K562 (cell line): ENCODE results near the gene IGFALS. TPM values are rescaled to one million over a fixed set of nuclear protein-coding genes. Genes with fewer than 3 reads are reported as not detected.
A peak's percentile ranks its signal among the peaks of the same experiment; 100 is the strongest.

Source experiments
- AFF1 ChIP-seq, 2 experiments: fragments of 450-650 bp; IDR thresholded peaks; 2 replicates each; pipeline ENCODE4 v1.6.1; 2018; ENCODE audit warnings: mild to moderate bottlenecking in 2 of 2, low read depth in 1 of 2; ENCODE audit not compliant: partially characterized antibody in 2 of 2
- COPS2 ChIP-seq: fragments of 450-650 bp; conservative IDR thresholded peaks from 2 replicates; pipeline ENCODE4 v1.6.1; 2016; ENCODE audit warnings: mild to moderate bottlenecking, moderate library complexity
- KAT7 ChIP-seq: sonication (generic); formaldehyde crosslinking; IDR thresholded peaks from 2 replicates; pipeline ENCODE4 v1.8.0; 2022; ENCODE audit warnings: missing genetic modification reagents, mild to moderate bottlenecking, borderline replicate concordance
- NBN ChIP-seq: fragments of 450-650 bp; IDR thresholded peaks from 2 replicates; pipeline ENCODE4 v1.6.1; 2016; ENCODE audit warnings: low read depth, mild to moderate bottlenecking
- NCOA2 ChIP-seq, 2 experiments: fragments of 450-650 bp; IDR thresholded peaks; 2 replicates each; pipeline ENCODE4 v1.6.1; 2018; ENCODE audit warnings: mild to moderate bottlenecking in 2 of 2, moderate library complexity in 1 of 2; ENCODE audit not compliant: partially characterized antibody in 2 of 2
- NFXL1 ChIP-seq: fragments of 450-650 bp; formaldehyde crosslinking; IDR thresholded peaks from 2 replicates; pipeline ENCODE4 v1.4.0; 2021; ENCODE audit warnings: mild to moderate bottlenecking
- TBL1XR1 ChIP-seq, 2 experiments: IDR thresholded peaks; 2 replicates each; pipeline ENCODE4 v1.6.1; 2012; ENCODE audit warnings: improper control_type of control experiment in 2 of 2, low read length in 2 of 2, mild to moderate bottlenecking in 1 of 2
- ZHX1 ChIP-seq: fragments of 150-350 bp; conservative IDR thresholded peaks from 2 replicates; pipeline ENCODE4 v1.6.1; 2014; ENCODE audit warnings: low read length
- ZNF134 ChIP-seq: fragments of 250-450 bp; sonication (Bioruptor Pico); conservative IDR thresholded peaks from 2 replicates; pipeline ENCODE4 v1.4.0; 2020
- ZNF609 ChIP-seq: sonication (generic); formaldehyde crosslinking; IDR thresholded peaks from 2 replicates; pipeline ENCODE4 v1.8.1; 2023; ENCODE audit warnings: missing genetic modification reagents, mild to moderate bottlenecking, borderline replicate concordance
- ZNF830 ChIP-seq: fragments of 250-450 bp; sonication (Bioruptor Pico); IDR thresholded peaks from 2 replicates; pipeline ENCODE4 v1.5.0; 2021; ENCODE audit warnings: mild to moderate bottlenecking
- polyA plus RNA-seq, 8 experiments: library from polyadenylated mRNA; depleted of rRNA in 4 of 8; stranded (reverse) in 5 of 8; unstranded in 3 of 8; fragments of >200 nt; fragmentation: Nextera tagmentation in 2 of 8; fragmentation: Illumina TruSeq in 1 of 8; extraction: Ambion mirVana in 2 of 8; extraction: Trizol in 1 of 8; gene quantifications; 2 replicates each; pipeline versions ENCODE4 v1.2.1 to v1.2.3, GENCODE V29; 2011 to 2014; ENCODE audit warnings: inconsistent platforms in 1 of 8, missing spikeins in 1 of 8
- total RNA-seq, 7 experiments: library from RNA; depleted of rRNA in 6 of 7; stranded (reverse); fragments of >200 nt in 6 of 7; fragmentation: Illumina TruSeq in 2 of 7; extraction: Trizol in 2 of 7; gene quantifications; 2 replicates each; pipeline versions ENCODE4 v1.2.1 to v1.2.3, GENCODE V29; 2011 to 2021; ENCODE audit warnings: low replicate concordance in 1 of 7

IGFALS gene
- total and polyA plus RNA-seq, 9 of the 15 experiments (the other 6 are each of a cell fraction or from before 2014, with no cell fraction given), result not detected

- no peak for TF ChIP-seq ZHX1
- TF ChIP-seq KAT7 (CRISPR knock-in tag), result peak; percentile 86
- TF ChIP-seq ZNF830, result 0 out of 2 replicates have a peak, but pooled peaks have one; percentile 57
- TF ChIP-seq ZNF134 (CRISPR knock-in tag), result no peak
- TF ChIP-seq AFF1 (IDR thresholded peaks at IDR 0.05; ENCODE audit: low read depth in 1 of 2, partially characterized antibody in 2 of 2), result peak; percentile 36 to 77
- TF ChIP-seq NFXL1 (CRISPR knock-in tag), result no peak
- 0 out of 4 replicates have a peak, but pooled peaks of 1 of the 2 experiments have one; percentile 36 for TF ChIP-seq TBL1XR1 (IDR thresholded peaks at IDR 0.05; ENCODE audit: low read length in 2 of 2)
- no peak for TF ChIP-seq NCOA2 (IDR thresholded peaks at IDR 0.05; ENCODE audit: partially characterized antibody in 2 of 2)
- TF ChIP-seq ZNF609 (CRISPR knock-in tag), result peak; percentile 90; the same call in 1 of the 2 replicates
- no peak for TF ChIP-seq COPS2
- peak; percentile 60; the same call in 1 of the 2 replicates for TF ChIP-seq NBN
These were observed 33.4 kb upstream of the IGFALS start, which contains the start of the genes FAHD1 and HAGH (continued) for GRCh38 chr16:1826691-1827573.
